ENCODE measurements around the gene HPD.

Gene HPD

DNA sequence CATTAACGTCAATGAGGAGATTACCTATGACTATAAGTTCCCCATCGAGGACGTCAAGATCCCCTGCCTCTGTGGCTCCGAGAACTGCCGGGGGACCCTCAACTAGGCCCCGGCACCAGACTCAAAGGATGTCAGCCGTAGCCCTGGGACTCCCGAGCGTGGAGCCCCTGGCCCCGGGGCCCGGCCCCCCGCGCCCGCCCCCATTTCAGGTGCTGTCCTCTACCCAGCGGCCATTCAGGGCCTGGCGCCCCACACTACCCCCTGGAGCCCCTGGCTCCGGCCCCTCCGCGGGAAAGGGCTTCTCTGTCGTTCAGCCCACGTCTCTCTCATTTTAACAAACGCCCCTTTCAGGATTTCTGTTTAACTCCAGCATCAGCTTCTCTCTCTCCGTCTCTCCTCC is 28.5 kb downstream of the HPD start:
- Histone ChIP-seq H3K9me3 (no peaks in the 10 kb centered on the region), H3K4me3 (ENCODE audit: low read depth, low read length) (no peak overlapping the region), H3K27me3 (no peaks in the 10 kb centered on the region), H3K36me3 (peaks cover 41% of the 10 kb centered on the region), H3K4me1 (no peaks in the 10 kb centered on the region)
- DNase-seq = no peak
- no peak for TF ChIP-seq CTCF (IDR thresholded peaks at IDR 0.05; ENCODE audit: low read depth, low read length)

DNA sequence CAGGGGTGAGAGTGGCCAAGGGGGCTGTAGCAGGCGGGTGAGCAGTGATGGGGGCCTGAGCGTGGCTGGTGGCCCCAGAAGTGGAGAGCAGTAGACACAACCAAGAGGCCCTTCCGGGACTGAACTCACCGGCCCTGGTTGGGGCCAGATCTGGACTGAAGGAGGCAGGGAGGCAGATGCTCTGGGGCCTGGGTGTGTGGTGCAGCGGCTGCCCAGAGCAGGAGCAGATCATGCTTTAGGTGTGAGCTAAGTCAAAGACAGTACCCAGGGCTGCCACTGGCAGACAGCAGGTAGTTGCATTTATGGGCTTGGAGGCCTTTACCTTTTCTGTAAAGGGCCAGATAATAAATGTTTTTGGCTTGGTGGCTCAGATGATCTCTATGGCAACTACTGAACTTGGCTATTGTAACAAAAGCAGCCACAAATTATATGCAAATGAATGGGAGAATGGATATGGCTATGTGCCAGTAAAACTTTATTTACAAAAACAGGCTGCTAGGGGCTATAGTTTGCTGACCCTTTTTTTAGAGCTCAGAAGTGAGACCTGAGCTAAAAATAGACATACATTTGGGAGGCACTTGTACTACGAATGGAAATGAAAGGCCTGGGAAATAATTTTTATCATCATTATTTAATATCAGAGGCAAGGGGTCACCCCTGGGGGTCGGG is 29.3 kb downstream of the HPD start:
- DNase-seq = peak; percentile 13
- Histone ChIP-seq H3K36me3 (peaks cover 43% of the 10 kb centered on the region), H3K9me3 (no peaks in the 10 kb centered on the region), H3K4me1 (no peaks in the 10 kb centered on the region), H3K27me3 (no peaks in the 10 kb centered on the region), H3K4me3 (ENCODE audit: low read depth, low read length) (no peak overlapping the region)
- TF ChIP-seq CTCF (IDR thresholded peaks at IDR 0.05; ENCODE audit: low read depth, low read length) = no peak

DNA sequence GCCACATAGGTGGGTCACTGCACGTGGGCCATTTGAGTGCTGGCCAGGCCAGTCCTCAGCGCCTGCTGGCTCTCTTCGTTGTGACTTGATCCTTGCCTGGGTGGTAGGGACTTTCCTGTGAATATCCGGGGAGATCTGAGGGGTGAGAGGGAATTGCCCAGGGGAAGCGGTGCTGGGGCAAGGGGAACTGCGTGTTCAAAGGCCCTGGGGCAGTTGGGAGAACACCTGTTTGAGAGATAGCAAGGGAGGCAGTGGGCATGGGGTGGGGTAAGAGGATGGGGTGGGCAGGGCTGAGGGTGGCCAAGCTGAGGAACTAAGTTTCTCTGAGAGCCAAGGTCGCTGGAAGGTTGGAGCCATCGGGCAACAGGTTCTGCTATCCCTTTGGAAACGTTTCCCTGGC is 29.8 kb downstream of the HPD start:
- Histone ChIP-seq H3K36me3 (peaks cover 49% of the 10 kb centered on the region), H3K27me3 (no peaks in the 10 kb centered on the region), H3K4me1 (no peaks in the 10 kb centered on the region), H3K9me3 (no peaks in the 10 kb centered on the region), H3K4me3 (ENCODE audit: low read depth, low read length) (no peak overlapping the region)
- TF ChIP-seq CTCF (IDR thresholded peaks at IDR 0.05; ENCODE audit: low read depth, low read length) = no peak
- no peak for DNase-seq

- Histone ChIP-seq H3K27me3 (no peaks in the 10 kb centered on the region), H3K4me3 (ENCODE audit: low read depth, low read length) (no peak overlapping the region), H3K4me1 (no peaks in the 10 kb centered on the region), H3K9me3 (no peaks in the 10 kb centered on the region), H3K36me3 (peaks cover 54% of the 10 kb centered on the region)
- no peak for DNase-seq
- no peak for TF ChIP-seq CTCF (IDR thresholded peaks at IDR 0.05; ENCODE audit: low read depth, low read length)
Measured at GRCh38 chr12:121828306-121828705, 30.4 kb downstream of the HPD start.

DNA sequence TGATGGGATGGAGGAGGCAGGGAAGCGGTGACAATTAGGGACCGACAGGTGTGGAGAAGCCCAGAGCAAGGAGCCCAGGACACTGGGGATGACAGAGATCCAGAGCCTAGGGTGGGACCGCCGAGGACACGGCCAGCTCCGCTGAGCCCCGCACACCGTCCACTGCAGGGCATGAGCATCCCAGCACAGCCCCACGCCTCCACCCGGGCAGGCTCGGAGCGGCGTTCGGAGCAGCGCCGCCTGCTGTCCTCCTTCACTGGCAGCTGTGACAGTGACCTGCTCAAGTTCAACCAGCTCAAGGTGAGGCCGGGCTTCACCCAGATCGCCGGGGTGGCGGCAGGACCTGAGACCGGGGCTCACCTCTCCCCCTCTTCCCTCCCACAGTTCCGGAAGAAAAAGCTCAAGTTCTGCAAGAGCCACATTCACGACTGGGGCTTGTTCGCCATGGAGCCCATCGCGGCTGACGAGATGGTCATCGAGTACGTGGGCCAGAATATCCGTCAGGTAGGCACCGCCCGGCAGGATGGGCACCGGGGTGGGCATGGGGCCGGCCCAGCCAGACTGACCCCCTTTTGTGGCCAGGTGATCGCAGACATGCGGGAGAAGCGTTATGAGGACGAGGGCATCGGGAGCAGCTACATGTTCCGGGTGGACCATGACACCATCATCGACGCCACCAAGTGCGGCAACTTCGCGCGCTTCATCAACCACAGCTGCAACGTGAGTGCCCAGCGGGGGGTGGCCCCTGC is 31.1 kb downstream of the HPD start:
- no peak for TF ChIP-seq CTCF (IDR thresholded peaks at IDR 0.05; ENCODE audit: low read depth, low read length)
- no peak for DNase-seq
- Histone ChIP-seq H3K36me3 (peaks cover 57% of the 10 kb centered on the region), H3K27me3 (no peaks in the 10 kb centered on the region), H3K4me3 (ENCODE audit: low read depth, low read length) (no peak overlapping the region), H3K4me1 (no peaks in the 10 kb centered on the region), H3K9me3 (no peaks in the 10 kb centered on the region)
